Measurements from ENCODE around the gene OPHN1. TPM values are rescaled to one million over a fixed set of nuclear protein-coding genes. Genes with fewer than 3 reads are reported as not detected.
"Not testable (repeated sequence)": the region's sequence is repeated elsewhere in the genome, so short reads cannot be mapped to it uniquely, and the experiment has no call there.

OPHN1 gene
- total and polyA plus RNA-seq, 2 of the 13 experiments (the other 11 are each of a cell fraction or from before 2014, with no cell fraction given): 1.6 to 1.7 TPM

GRCh38 chrX:68273887-68274286, 159.4 kb downstream of the OPHN1 start:
- in situ Hi-C loops (cut with HindIII; ENCODE audit: extremely low pct_ligation_motif_present, low pct_unique_long_range_greater_than_20kb): no loop called here
- intact Hi-C loops (cut with micrococcal nuclease; ENCODE audit: unreplicated experiment): no loop called here
- TF ChIP-seq SMARCC2 (IDR thresholded peaks at IDR 0.05) (no peak), ZNF263 (CRISPR knock-in tag; IDR thresholded peaks at IDR 0.05) (no peak)
- no peak overlapping the region for H2AFZ ChIP-seq (ENCODE audit: low read length)
- FAIRE-seq: no peak
- H3K4me1 ChIP-seq (ENCODE audit: insufficient read depth, low read length): no peaks in the 10 kb centered on the region
- no peak overlapping the region for H3K4me2 ChIP-seq (ENCODE audit: low read depth, low read length)
- H3K27me3 ChIP-seq (ENCODE audit: control insufficient read depth in 1 of 2, insufficient read depth in 2 of 2, low read length in 2 of 2): no peaks in the 10 kb centered on the region
- no peak for ATAC-seq
- no peaks in the 10 kb centered on the region for H4K20me1 ChIP-seq (ENCODE audit: insufficient read depth, low read length)
- no peaks in the 10 kb centered on the region for H3K9me3 ChIP-seq (ENCODE audit: low read length)
- ChIA-PET POLR2A (no interaction called here), CTCF (ENCODE audit: low intra/inter-chr PET ratio, low total read pairs) (no interaction called here)
- BruUV-seq (replicated peaks): no TSS peak
- H3K36me3 ChIP-seq (replicated peaks in 1 of 2; ENCODE audit: control insufficient read depth in 1 of 2, insufficient read depth in 2 of 2, low read length in 2 of 2): no peaks in the 10 kb centered on the region
- H3K4me3 ChIP-seq (replicated peaks in 1 of 3; ENCODE audit: insufficient read depth in 1 of 3, low read depth in 2 of 3, low read length in 3 of 3): no peak overlapping the region
- 20% methylated on average over 1 of the region's 1 CpG for WGBS (ENCODE audit: low lambda C conversion rate)
- H3K9ac ChIP-seq (ENCODE audit: insufficient read depth, low read depth, low read length): no peak overlapping the region
- DNase-seq (ENCODE audit: low spot score): no peak
- H3K27ac ChIP-seq (ENCODE audit: extremely low read length, insufficient read depth, low read length): no peak overlapping the region
- no peaks in the 10 kb centered on the region for H3K79me2 ChIP-seq (ENCODE audit: insufficient read depth, low read length)

DNA sequence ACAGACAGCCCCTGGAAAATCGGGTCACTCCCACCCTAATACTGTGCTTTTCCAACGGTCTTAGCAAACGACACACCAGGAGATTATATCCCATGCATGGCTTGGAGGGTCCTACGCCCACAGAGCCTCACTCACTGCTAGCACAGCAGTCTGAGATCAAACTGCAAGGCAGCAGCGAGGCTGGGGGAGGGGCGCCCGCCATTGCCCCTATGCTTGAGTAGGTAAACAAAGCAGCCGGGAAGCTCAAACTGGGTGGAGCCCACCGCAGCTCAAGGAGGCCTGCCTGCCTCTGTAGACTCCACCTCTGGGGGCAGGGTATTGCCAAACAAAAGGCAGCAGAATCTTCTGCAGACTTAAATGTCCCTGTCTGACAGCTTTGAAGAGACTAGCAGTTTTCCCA, 168.5 kb downstream of the OPHN1 start:
- H4K20me1 ChIP-seq (ENCODE audit: insufficient read depth, low read length); H3K4me1 ChIP-seq (ENCODE audit: insufficient read depth, low read length); in situ Hi-C loops (cut with HindIII; ENCODE audit: extremely low pct_ligation_motif_present, low pct_unique_long_range_greater_than_20kb); H3K27me3 ChIP-seq (ENCODE audit: control insufficient read depth in 1 of 2, insufficient read depth in 2 of 2, low read length in 2 of 2); H3K9me3 ChIP-seq (ENCODE audit: low read length); H3K36me3 ChIP-seq (replicated peaks in 1 of 2; ENCODE audit: control insufficient read depth in 1 of 2, insufficient read depth in 2 of 2, low read length in 2 of 2); intact Hi-C loops (cut with micrococcal nuclease; ENCODE audit: unreplicated experiment); CTCF ChIA-PET (ENCODE audit: low intra/inter-chr PET ratio, low total read pairs); FAIRE-seq; H3K27ac ChIP-seq (ENCODE audit: extremely low read length, insufficient read depth, low read length); H3K9ac ChIP-seq (ENCODE audit: insufficient read depth, low read depth, low read length); POLR2A ChIA-PET; H3K79me2 ChIP-seq (ENCODE audit: insufficient read depth, low read length); BruUV-seq (replicated peaks); H2AFZ ChIP-seq (ENCODE audit: low read length); ATAC-seq; DNase-seq (ENCODE audit: low spot score); TF ChIP-seq FOXA1 (IDR thresholded peaks at IDR 0.05): not testable (repeated sequence)
- WGBS (ENCODE audit: low lambda C conversion rate): no CpG with 5 or more reads among the region's 9 CpGs
- Histone ChIP-seq H3K4me3 (replicated peaks in 1 of 3; ENCODE audit: insufficient read depth in 1 of 3, low read depth in 2 of 3, low read length in 3 of 3) (peak overlapping the region in 1 of 3 experiments; percentile 22; a peak in 1 of 6 replicates), H3K4me2 (ENCODE audit: low read depth, low read length) (peak overlapping the region; percentile 32; the same call in 1 of the 2 replicates)
- TF ChIP-seq, protein P1, sequence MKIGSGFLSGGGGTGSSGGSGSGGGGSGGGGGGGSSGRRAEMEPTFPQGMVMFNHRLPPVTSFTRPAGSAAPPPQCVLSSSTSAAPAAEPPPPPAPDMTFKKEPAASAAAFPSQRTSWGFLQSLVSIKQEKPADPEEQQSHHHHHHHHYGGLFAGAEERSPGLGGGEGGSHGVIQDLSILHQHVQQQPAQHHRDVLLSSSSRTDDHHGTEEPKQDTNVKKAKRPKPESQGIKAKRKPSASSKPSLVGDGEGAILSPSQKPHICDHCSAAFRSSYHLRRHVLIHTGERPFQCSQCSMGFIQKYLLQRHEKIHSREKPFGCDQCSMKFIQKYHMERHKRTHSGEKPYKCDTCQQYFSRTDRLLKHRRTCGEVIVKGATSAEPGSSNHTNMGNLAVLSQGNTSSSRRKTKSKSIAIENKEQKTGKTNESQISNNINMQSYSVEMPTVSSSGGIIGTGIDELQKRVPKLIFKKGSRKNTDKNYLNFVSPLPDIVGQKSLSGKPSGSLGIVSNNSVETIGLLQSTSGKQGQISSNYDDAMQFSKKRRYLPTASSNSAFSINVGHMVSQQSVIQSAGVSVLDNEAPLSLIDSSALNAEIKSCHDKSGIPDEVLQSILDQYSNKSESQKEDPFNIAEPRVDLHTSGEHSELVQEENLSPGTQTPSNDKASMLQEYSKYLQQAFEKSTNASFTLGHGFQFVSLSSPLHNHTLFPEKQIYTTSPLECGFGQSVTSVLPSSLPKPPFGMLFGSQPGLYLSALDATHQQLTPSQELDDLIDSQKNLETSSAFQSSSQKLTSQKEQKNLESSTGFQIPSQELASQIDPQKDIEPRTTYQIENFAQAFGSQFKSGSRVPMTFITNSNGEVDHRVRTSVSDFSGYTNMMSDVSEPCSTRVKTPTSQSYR (CRISPR knock-in tag; IDR thresholded peaks at IDR 0.05; ENCODE audit: borderline replicate concordance): peak; percentile 84; the same call in 1 of the 2 replicates
- TF ChIP-seq FOXA3 (CRISPR knock-in tag; IDR thresholded peaks at IDR 0.05) (peak; percentile 30; the same call in 1 of the 2 replicates), SALL1 (CRISPR knock-in tag; IDR thresholded peaks at IDR 0.05) (peak; percentile 30; the same call in 1 of the 2 replicates), FOXA1 (CRISPR knock-in tag; IDR thresholded peaks at IDR 0.05) (peak; percentile 54; the same call in 1 of the 2 replicates)
- TF ChIP-seq, protein P2, sequence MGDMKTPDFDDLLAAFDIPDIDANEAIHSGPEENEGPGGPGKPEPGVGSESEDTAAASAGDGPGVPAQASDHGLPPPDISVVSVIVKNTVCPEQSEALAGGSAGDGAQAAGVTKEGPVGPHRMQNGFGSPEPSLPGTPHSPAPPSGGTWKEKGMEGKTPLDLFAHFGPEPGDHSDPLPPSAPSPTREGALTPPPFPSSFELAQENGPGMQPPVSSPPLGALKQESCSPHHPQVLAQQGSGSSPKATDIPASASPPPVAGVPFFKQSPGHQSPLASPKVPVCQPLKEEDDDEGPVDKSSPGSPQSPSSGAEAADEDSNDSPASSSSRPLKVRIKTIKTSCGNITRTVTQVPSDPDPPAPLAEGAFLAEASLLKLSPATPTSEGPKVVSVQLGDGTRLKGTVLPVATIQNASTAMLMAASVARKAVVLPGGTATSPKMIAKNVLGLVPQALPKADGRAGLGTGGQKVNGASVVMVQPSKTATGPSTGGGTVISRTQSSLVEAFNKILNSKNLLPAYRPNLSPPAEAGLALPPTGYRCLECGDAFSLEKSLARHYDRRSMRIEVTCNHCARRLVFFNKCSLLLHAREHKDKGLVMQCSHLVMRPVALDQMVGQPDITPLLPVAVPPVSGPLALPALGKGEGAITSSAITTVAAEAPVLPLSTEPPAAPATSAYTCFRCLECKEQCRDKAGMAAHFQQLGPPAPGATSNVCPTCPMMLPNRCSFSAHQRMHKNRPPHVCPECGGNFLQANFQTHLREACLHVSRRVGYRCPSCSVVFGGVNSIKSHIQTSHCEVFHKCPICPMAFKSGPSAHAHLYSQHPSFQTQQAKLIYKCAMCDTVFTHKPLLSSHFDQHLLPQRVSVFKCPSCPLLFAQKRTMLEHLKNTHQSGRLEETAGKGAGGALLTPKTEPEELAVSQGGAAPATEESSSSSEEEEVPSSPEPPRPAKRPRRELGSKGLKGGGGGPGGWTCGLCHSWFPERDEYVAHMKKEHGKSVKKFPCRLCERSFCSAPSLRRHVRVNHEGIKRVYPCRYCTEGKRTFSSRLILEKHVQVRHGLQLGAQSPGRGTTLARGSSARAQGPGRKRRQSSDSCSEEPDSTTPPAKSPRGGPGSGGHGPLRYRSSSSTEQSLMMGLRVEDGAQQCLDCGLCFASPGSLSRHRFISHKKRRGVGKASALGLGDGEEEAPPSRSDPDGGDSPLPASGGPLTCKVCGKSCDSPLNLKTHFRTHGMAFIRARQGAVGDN (CRISPR knock-in tag; IDR thresholded peaks at IDR 0.05): 0 out of 2 replicates have a peak, but pooled peaks have one; percentile 17

Measured in HepG2 (cell line).